H9 (cell line): ENCODE measurements around the gene LYPD1. TPM values are rescaled to one million over a fixed set of nuclear protein-coding genes. Genes with fewer than 3 reads are reported as not detected.

Experiments used
- DNase-seq: peaks from one replicate; pipeline ENCODE4 v3.0.0-alpha.2; 2017
- H2AFZ ChIP-seq: one replicate; pipeline ENCODE4 v1.6.1; 2013; ENCODE audit warnings: mild to moderate bottlenecking, low read length, control low read depth, moderate library complexity
- H2AK5ac ChIP-seq: 2 replicates; pipeline ENCODE4 v1.6.1; 2013; ENCODE audit warnings: low read length, control low read depth, mixed read lengths; ENCODE audit not compliant: insufficient read length
- H2BK120ac ChIP-seq: one replicate; pipeline ENCODE4 v1.6.1; 2013; ENCODE audit warnings: low read depth, mild to moderate bottlenecking, low read length, control low read depth, inconsistent platforms; ENCODE audit not compliant: poor library complexity, severe bottlenecking
- H2BK12ac ChIP-seq: 2 replicates; pipeline ENCODE4 v1.6.1; 2013; ENCODE audit warnings: low read length, control low read depth, mixed read lengths, low read depth; ENCODE audit not compliant: insufficient read length
- H2BK15ac ChIP-seq: 2 replicates; pipeline ENCODE4 v1.6.1; 2013; ENCODE audit warnings: low read depth, low read length, control low read depth
- H2BK20ac ChIP-seq: one replicate; pipeline ENCODE4 v1.6.1; 2013; ENCODE audit warnings: low read depth, mild to moderate bottlenecking, low read length, control low read depth, inconsistent platforms; ENCODE audit not compliant: poor library complexity, severe bottlenecking
- H2BK5ac ChIP-seq: 2 replicates; pipeline ENCODE4 v1.6.1; 2013; ENCODE audit warnings: low read length, control low read depth, mixed read lengths; ENCODE audit not compliant: insufficient read length
- H3K14ac ChIP-seq: 2 replicates; pipeline ENCODE4 v1.6.1; 2013; ENCODE audit warnings: low read length, control low read depth; ENCODE audit not compliant: insufficient read depth
- H3K18ac ChIP-seq: 2 replicates; pipeline ENCODE4 v1.6.1; 2013; ENCODE audit warnings: low read depth, mild to moderate bottlenecking, mixed read lengths, low read length, control low read depth; ENCODE audit not compliant: insufficient read length
- H3K23ac ChIP-seq: 2 replicates; pipeline ENCODE4 v1.6.1; 2013; ENCODE audit warnings: low read length, control low read depth, mixed read lengths, low read depth; ENCODE audit not compliant: insufficient read length
- H3K23me2 ChIP-seq: 2 replicates; pipeline ENCODE4 v1.6.1; 2013; ENCODE audit warnings: low read depth, mild to moderate bottlenecking, mixed read lengths, low read length, control low read depth; ENCODE audit not compliant: insufficient read length, poor library complexity, severe bottlenecking
- H3K27ac ChIP-seq: 2 replicates; pipeline ENCODE4 v1.5.1; 2013; ENCODE audit warnings: low read length, control low read depth, mixed read lengths, low read depth; ENCODE audit not compliant: insufficient read length
- H3K27me3 ChIP-seq: 2 replicates; pipeline ENCODE4 v1.6.1; 2013; ENCODE audit warnings: low read length, control low read depth, inconsistent platforms; ENCODE audit not compliant: insufficient read depth
- H3K4ac ChIP-seq: 2 replicates; pipeline ENCODE4 v1.6.1; 2013; ENCODE audit warnings: low read depth, mild to moderate bottlenecking, control low read depth, inconsistent platforms, low read length, moderate library complexity
- H3K4me1 ChIP-seq: 2 replicates; pipeline ENCODE4 v1.6.1; 2013; ENCODE audit warnings: low read length, control low read depth, inconsistent platforms; ENCODE audit not compliant: insufficient read depth
- H3K4me2 ChIP-seq: 2 replicates; pipeline ENCODE4 v1.6.1; 2013; ENCODE audit warnings: low read length, control low read depth, mixed read lengths; ENCODE audit not compliant: insufficient read length, insufficient read depth
- H3K56ac ChIP-seq: 2 replicates; pipeline ENCODE4 v1.6.1; 2013; ENCODE audit warnings: low read depth, mild to moderate bottlenecking, mixed read lengths, low read length, control low read depth; ENCODE audit not compliant: insufficient read length
- H3K79me1 ChIP-seq: 2 replicates; pipeline ENCODE4 v1.6.1; 2013; ENCODE audit warnings: low read depth, mild to moderate bottlenecking, moderate library complexity, low read length, control low read depth, inconsistent platforms; ENCODE audit not compliant: insufficient read depth, poor library complexity, severe bottlenecking
- H3K79me2 ChIP-seq: 2 replicates; pipeline ENCODE4 v1.6.1; 2013; ENCODE audit warnings: low read length, control low read depth, inconsistent platforms; ENCODE audit not compliant: insufficient read depth
- H3K9ac ChIP-seq: 2 replicates; pipeline ENCODE4 v1.6.1; 2013; ENCODE audit warnings: low read length, control low read depth, mixed read lengths; ENCODE audit not compliant: insufficient read length; ENCODE audit errors: extremely low read depth
- H3K9me3 ChIP-seq: one replicate; pipeline ENCODE4 v1.6.1; 2013; ENCODE audit warnings: low read depth, low read length, inconsistent platforms; ENCODE audit not compliant: control insufficient read depth
- H3T11ph ChIP-seq: one replicate; pipeline ENCODE4 v1.6.1; 2013; ENCODE audit warnings: mild to moderate bottlenecking, low read length, control low read depth, inconsistent platforms
- H4K20me1 ChIP-seq: one replicate; pipeline ENCODE4 v1.6.1; 2013; ENCODE audit not compliant: control insufficient read depth, insufficient read length, insufficient read depth
- H4K5ac ChIP-seq: 2 replicates; pipeline ENCODE4 v1.6.1; 2013; ENCODE audit warnings: low read depth, mild to moderate bottlenecking, mixed read lengths, low read length, control low read depth; ENCODE audit not compliant: insufficient read length
- H4K8ac ChIP-seq: replicated peaks from 2 replicates; pipeline ENCODE4 v1.6.1; 2013; ENCODE audit warnings: low read length, control low read depth, mixed read lengths, low read depth; ENCODE audit not compliant: insufficient read length
- H4K91ac ChIP-seq: 2 replicates; pipeline ENCODE4 v1.6.1; 2013; ENCODE audit warnings: low read depth, mild to moderate bottlenecking, moderate library complexity, mixed read lengths, low read length, control low read depth; ENCODE audit not compliant: insufficient read length
- H3K27ac Mint-ChIP-seq, 3 experiments: 2 replicates in 2 of 3; 3 replicates in 1 of 3; pipeline ENCODE4 v1.8.0; 2020 to 2021; ENCODE audit warnings: mixed read lengths in 3 of 3, mild to moderate bottlenecking in 1 of 3, moderate library complexity in 1 of 3
- H3K27me3 Mint-ChIP-seq: 2 replicates; pipeline ENCODE4 v1.8.0; 2021; ENCODE audit warnings: low read depth, mild to moderate bottlenecking, moderate library complexity, mixed read lengths
- H3K36me3 Mint-ChIP-seq, 3 experiments: 2 replicates in 2 of 3; 3 replicates in 1 of 3; pipeline ENCODE4 v1.8.0; 2020 to 2021; ENCODE audit warnings: low read depth in 3 of 3, mixed read lengths in 3 of 3; ENCODE audit not compliant: insufficient read depth in 1 of 3
- H3K4me1 Mint-ChIP-seq, 2 experiments: 2 replicates each; pipeline ENCODE4 v1.8.0; 2020; ENCODE audit warnings: mixed read lengths in 2 of 2
- H3K4me3 Mint-ChIP-seq, 2 experiments: 2 replicates in 1 of 2; 3 replicates in 1 of 2; pipeline ENCODE4 v1.8.0; 2020 to 2021; ENCODE audit warnings: mild to moderate bottlenecking in 2 of 2, mixed read lengths in 2 of 2, moderate library complexity in 1 of 2
- H3K9me3 Mint-ChIP-seq, 2 experiments: 2 replicates in 1 of 2; 3 replicates in 1 of 2; pipeline ENCODE4 v1.8.0; 2020; ENCODE audit warnings: mild to moderate bottlenecking in 2 of 2, mixed read lengths in 2 of 2, moderate library complexity in 1 of 2
- WGBS: extraction: QIAGEN DNeasy Blood & Tissue Kit; methylation state at CpG from one replicate; pipeline ENCODE4 v1.1.7; 2013; ENCODE audit warnings: missing lambda C conversion rate, low lambda C conversion rate, mixed read lengths; ENCODE audit not compliant: insufficient read length; ENCODE audit errors: extremely low coverage; 5-methylcytosine and 5-hydroxymethylcytosine counted together
- total RNA-seq: library from RNA; stranded (reverse); gene quantifications from 2 replicates; pipeline ENCODE4 v1.2.1, GENCODE V29; 2021
- TF ChIP-seq, protein P1 (sequence below): fragments of 200-600 bp; sonication (generic); conservative IDR thresholded peaks from 3 replicates; pipeline ENCODE4 v1.8.0; 2021; ENCODE audit warnings: antibody characterized with exemption, mild to moderate bottlenecking

Gene LYPD1
- total RNA-seq, 1 experiment from 2014 or later: 10.6 TPM

DNA sequence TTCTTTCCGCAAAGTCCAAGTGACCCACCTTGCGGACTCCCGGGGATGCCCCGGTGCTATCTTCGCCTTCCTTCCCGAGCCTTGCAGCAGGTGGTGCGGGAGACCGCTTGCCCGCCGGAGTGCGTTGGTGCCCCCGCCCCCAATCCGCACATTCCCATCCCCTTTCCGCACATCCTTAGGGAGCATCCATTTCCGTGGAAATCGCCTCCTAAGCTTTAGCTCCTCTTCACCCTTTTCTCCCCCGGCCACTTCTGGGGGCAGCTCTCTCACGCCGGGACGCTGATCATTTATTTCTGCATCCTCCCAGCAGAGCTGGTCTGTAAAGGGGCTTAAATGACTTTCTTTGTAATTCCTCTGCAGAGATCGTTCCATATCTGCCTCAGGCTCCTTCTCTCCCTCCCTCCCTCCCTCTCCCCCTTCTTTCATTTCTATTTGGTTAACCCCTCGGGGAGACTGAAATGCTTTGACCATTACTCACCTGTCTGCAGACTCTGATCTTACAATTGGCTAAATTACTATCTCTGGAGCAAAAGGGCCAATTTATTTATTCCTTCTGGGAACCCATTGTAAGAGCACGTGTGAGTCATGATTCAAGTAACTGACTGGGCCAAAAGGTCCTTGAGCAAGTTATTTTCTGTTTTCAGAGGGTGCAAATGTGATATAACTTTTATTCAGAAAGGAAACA, 1.3 kb upstream of the LYPD1 start:
- TF ChIP-seq, protein P1, sequence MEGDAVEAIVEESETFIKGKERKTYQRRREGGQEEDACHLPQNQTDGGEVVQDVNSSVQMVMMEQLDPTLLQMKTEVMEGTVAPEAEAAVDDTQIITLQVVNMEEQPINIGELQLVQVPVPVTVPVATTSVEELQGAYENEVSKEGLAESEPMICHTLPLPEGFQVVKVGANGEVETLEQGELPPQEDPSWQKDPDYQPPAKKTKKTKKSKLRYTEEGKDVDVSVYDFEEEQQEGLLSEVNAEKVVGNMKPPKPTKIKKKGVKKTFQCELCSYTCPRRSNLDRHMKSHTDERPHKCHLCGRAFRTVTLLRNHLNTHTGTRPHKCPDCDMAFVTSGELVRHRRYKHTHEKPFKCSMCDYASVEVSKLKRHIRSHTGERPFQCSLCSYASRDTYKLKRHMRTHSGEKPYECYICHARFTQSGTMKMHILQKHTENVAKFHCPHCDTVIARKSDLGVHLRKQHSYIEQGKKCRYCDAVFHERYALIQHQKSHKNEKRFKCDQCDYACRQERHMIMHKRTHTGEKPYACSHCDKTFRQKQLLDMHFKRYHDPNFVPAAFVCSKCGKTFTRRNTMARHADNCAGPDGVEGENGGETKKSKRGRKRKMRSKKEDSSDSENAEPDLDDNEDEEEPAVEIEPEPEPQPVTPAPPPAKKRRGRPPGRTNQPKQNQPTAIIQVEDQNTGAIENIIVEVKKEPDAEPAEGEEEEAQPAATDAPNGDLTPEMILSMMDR: no peak
- H3K36me3 Mint-ChIP-seq: no peaks in the 10 kb centered on the region; a peak in 1 of 7 replicates
- H2BK20ac ChIP-seq: no peak overlapping the region
- H3K9ac ChIP-seq: no peak overlapping the region
- H3K27me3 ChIP-seq: peaks cover 23% of the 10 kb centered on the region; the same call in 1 of the 2 replicates
- H3K14ac ChIP-seq: no peak overlapping the region; the same call in 1 of the 2 replicates
- no peak overlapping the region for H3K27ac ChIP-seq
- H4K91ac ChIP-seq: no peak overlapping the region
- no peak overlapping the region for H2BK120ac ChIP-seq
- no peaks in the 10 kb centered on the region for H3K79me2 ChIP-seq
- H4K8ac ChIP-seq: no peak overlapping the region
- H3K27me3 Mint-ChIP-seq: peaks cover 67% of the 10 kb centered on the region
- no peak overlapping the region for H2AK5ac ChIP-seq
- H3K4ac ChIP-seq: no peak overlapping the region
- H3K4me1 Mint-ChIP-seq: peaks cover 15 to 16% of the 10 kb centered on the region in 2 experiments
- H3K4me3 Mint-ChIP-seq: peak overlapping the region; percentile 77 to 93
- no CpG with 5 or more reads among the region's 23 CpGs for WGBS
- peak; percentile 78 for DNase-seq
- H2BK5ac ChIP-seq: no peak overlapping the region
- H3K9me3 Mint-ChIP-seq: peaks cover 0 to 2% of the 10 kb centered on the region in 2 experiments; a peak in 2 of 5 replicates
- peak overlapping the region in 1 of 3 experiments; percentile 95; a peak in 1 of 7 replicates for H3K27ac Mint-ChIP-seq
- no peak overlapping the region for H2BK15ac ChIP-seq
- H2BK12ac ChIP-seq: no peak overlapping the region
- no peaks in the 10 kb centered on the region for H3K9me3 ChIP-seq
- no peak overlapping the region for H3K18ac ChIP-seq
- no peaks in the 10 kb centered on the region for H3K4me1 ChIP-seq
- peaks cover 30% of the 10 kb centered on the region for H3K23me2 ChIP-seq
- H3K23ac ChIP-seq: no peak overlapping the region
- no peaks in the 10 kb centered on the region for H4K20me1 ChIP-seq
- H3K79me1 ChIP-seq: no peaks in the 10 kb centered on the region
- H3K4me2 ChIP-seq: peak overlapping the region; percentile 87
- H3T11ph ChIP-seq: no peak overlapping the region
- H4K5ac ChIP-seq: no peak overlapping the region
- no peak overlapping the region for H3K56ac ChIP-seq
- H2AFZ ChIP-seq: no peak overlapping the region
